Parathyroid adenoma (tissue), 2 donors: ENCODE measurements around the gene CCL26.

Experiments
- H2AFZ ChIP-seq: fragments of 300-600 bp; sonication (generic); one replicate; pipeline ENCODE4 v1.7.0; 2017; ENCODE audit warnings: antibody characterized with exemption, mild to moderate bottlenecking
- H3K27ac ChIP-seq: fragments of 300-600 bp; sonication (generic); one replicate; pipeline ENCODE4 v1.7.0; 2017
- H3K27me3 ChIP-seq: fragments of 300-600 bp; sonication (generic); one replicate; pipeline ENCODE4 v1.7.0; 2017; ENCODE audit warnings: low read length; ENCODE audit not compliant: control insufficient read depth, insufficient read depth
- H3K36me3 ChIP-seq: fragments of 300-600 bp; sonication (generic); one replicate; pipeline ENCODE4 v1.7.0; 2017; ENCODE audit warnings: low read length; ENCODE audit not compliant: control insufficient read depth, insufficient read depth
- H3K4me1 ChIP-seq: fragments of 300-600 bp; sonication (generic); one replicate; pipeline ENCODE4 v1.7.0; 2017; ENCODE audit warnings: control low read depth
- H3K4me2 ChIP-seq: fragments of 300-600 bp; sonication (generic); one replicate; pipeline ENCODE4 v1.7.0; 2017; ENCODE audit warnings: low read length
- H3K4me3 ChIP-seq: fragments of 300-600 bp; sonication (generic); one replicate; pipeline ENCODE4 v1.7.0; 2017; ENCODE audit warnings: low read depth, low read length
- H3K79me2 ChIP-seq: fragments of 300-600 bp; sonication (generic); one replicate; pipeline ENCODE4 v1.7.0; 2017; ENCODE audit warnings: control low read depth
- H3K9ac ChIP-seq: fragments of 300-600 bp; sonication (generic); one replicate; pipeline ENCODE4 v1.7.0; 2017; ENCODE audit warnings: mild to moderate bottlenecking
- H3K9me3 ChIP-seq: fragments of 300-600 bp; sonication (generic); one replicate; pipeline ENCODE4 v1.7.0; 2017; ENCODE audit warnings: low read length; ENCODE audit not compliant: control insufficient read depth
- TF ChIP-seq, protein P1 (sequence below): fragments of 300-600 bp; sonication (generic); IDR thresholded peaks from one replicate; pipeline ENCODE4 v1.7.0; 2017; ENCODE audit warnings: antibody characterized with exemption, mild to moderate bottlenecking
- donor health status: primary hyperparathyroidism.

Gene CCL26

DNA sequence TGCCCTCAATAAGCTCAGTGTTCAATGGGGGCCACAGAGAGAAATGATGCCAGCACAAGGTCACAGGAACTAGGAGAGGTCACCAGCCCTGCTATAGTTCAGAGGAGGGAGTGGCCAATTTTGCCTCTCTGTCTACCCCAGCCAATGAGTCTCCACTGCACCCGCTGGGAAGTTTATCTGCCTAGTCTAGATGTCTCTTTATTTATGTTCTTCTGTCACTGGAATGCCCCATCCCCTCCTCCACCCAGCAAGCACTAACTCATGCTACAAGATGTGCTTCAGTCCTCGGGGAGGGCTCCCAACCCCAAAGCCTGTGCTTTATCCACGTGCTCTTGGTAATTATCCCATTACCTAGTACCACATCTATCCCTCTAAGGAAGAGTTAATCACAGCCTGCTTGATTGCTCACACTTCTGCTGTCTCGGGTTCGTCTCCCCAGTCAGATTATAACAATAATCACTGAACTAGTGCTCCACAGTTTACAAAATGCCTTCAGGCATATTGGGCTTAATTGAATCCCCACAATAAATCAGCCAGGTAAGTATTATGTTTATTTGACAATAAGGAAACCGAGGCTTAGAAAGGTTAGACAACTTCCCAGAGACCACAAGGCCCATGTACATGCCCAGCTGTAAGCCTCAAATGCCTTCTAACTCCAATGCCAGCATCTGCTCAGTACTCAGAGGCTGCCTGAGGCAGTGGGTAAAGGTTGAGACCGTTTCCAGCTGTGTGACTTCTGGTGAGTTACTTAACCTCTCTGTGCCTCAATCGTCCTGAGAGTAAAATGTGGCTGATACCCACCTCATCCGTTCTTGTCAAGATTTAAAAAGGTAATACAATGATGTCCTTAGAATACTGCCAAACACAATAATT is 37.2 kb downstream of the CCL26 start:
- Histone ChIP-seq H3K4me2 (no peak overlapping the region), H3K4me1 (no peaks in the 10 kb centered on the region), H2AFZ (no peak overlapping the region), H3K4me3 (no peak overlapping the region), H3K27ac (no peak overlapping the region), H3K9me3 (no peaks in the 10 kb centered on the region), H3K9ac (no peak overlapping the region), H3K79me2 (no peaks in the 10 kb centered on the region), H3K36me3 (no peaks in the 10 kb centered on the region), H3K27me3 (no peaks in the 10 kb centered on the region)
- TF ChIP-seq, protein P1, sequence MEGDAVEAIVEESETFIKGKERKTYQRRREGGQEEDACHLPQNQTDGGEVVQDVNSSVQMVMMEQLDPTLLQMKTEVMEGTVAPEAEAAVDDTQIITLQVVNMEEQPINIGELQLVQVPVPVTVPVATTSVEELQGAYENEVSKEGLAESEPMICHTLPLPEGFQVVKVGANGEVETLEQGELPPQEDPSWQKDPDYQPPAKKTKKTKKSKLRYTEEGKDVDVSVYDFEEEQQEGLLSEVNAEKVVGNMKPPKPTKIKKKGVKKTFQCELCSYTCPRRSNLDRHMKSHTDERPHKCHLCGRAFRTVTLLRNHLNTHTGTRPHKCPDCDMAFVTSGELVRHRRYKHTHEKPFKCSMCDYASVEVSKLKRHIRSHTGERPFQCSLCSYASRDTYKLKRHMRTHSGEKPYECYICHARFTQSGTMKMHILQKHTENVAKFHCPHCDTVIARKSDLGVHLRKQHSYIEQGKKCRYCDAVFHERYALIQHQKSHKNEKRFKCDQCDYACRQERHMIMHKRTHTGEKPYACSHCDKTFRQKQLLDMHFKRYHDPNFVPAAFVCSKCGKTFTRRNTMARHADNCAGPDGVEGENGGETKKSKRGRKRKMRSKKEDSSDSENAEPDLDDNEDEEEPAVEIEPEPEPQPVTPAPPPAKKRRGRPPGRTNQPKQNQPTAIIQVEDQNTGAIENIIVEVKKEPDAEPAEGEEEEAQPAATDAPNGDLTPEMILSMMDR = no peak

DNA sequence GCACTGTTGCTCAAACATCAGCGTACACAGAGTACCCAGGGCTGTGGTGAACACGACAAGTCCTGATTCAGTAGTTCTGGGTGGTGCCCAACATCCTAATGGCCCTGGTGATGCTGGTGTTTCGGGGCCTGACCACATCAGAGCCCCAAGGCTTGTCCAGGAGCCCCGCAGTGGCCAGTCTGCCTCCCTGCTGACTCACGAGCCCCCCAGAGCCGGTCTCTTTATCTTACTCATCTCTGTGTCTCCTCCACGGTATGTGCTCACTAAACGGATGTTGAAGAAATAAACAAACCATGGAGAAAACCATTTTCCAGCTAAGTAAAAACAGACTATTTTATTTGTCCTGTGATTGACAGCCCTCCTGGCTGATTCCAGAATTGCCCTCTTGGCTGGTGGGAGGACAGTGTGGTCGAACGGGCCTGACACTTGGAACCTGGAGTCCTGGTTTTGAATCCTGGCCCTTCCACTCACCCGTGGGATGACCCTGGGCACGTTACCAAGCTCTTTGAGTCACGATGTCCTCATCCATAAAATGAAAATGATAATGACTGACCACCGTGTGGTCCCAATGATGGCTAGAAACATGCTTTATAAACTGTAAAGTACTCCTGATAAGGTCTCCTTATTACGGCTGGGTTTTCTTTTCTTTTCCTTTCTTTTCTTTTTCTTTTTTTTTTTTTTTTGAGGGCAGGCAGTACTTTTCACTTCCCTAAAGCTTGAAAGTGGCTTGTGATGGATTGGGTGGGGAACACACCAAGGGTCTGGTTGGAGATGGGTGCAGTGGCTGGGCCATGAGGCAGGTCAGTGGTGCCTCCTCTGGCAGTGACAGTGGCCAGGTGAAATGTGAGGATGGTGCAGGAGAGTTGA is 39.0 kb downstream of the CCL26 start:
- H3K4me1 ChIP-seq = peaks cover 4% of the 10 kb centered on the region
- H3K79me2 ChIP-seq = no peaks in the 10 kb centered on the region
- TF ChIP-seq, protein P1 = no peak
- no peak overlapping the region for H3K27ac ChIP-seq
- no peak overlapping the region for H3K4me2 ChIP-seq
- no peak overlapping the region for H2AFZ ChIP-seq
- no peak overlapping the region for H3K4me3 ChIP-seq
- H3K9ac ChIP-seq = no peak overlapping the region
- no peaks in the 10 kb centered on the region for H3K27me3 ChIP-seq
- no peaks in the 10 kb centered on the region for H3K9me3 ChIP-seq
- no peaks in the 10 kb centered on the region for H3K36me3 ChIP-seq

DNA sequence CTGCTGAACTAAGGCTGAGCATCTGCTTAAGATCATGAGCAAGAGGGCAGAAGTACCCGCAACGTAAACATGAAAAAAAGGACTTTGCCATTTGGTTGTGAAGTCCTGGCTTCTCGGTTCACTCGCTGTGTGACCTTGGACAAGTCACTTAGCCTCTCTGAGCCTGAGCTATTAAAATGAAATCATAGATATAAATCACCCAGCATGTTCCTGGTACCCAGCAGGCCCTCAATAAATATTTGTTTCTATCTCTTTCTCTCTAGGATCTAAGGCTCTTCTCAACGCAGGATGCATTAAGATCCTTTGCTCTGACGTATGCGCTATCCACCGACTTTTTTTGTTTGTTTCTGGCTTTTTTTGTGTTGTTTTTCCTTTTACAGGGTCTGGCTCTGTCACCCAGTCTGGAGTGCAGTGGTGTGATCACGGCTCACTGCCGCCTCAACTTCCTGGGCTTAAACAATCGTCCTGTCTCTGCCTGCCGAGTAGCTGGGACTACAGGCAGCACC is 39.9 kb downstream of the CCL26 start:
- H3K27me3 ChIP-seq = no peaks in the 10 kb centered on the region
- no peaks in the 10 kb centered on the region for H3K9me3 ChIP-seq
- H3K9ac ChIP-seq = no peak overlapping the region
- no peaks in the 10 kb centered on the region for H3K79me2 ChIP-seq
- H3K27ac ChIP-seq = no peak overlapping the region
- H2AFZ ChIP-seq = no peak overlapping the region
- no peak overlapping the region for H3K4me3 ChIP-seq
- no peak overlapping the region for H3K4me2 ChIP-seq
- H3K4me1 ChIP-seq = peaks cover 6% of the 10 kb centered on the region
- TF ChIP-seq, protein P1 = no peak
- H3K36me3 ChIP-seq = no peaks in the 10 kb centered on the region

DNA sequence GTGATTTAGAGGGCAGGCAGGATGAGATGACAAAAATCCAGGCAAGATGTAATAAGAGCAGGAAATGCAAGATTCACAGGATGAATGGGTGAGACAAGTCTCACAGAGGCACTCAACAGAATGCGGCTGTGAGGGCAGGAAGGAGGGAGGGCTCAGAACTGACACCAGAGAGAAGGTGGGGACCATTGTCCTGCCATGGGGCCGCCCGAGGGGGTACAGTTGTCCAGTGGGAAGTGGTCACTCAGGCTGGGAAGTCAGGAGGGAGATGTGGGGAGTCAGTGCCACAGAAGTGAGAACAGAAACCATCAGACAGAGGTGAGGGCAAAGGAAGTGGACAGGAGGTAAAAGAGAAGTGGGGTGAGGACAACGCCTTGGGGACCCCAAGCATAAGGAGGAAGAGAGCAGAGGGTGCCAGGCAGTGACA is 42.1 kb downstream of the CCL26 start:
- peaks cover 6% of the 10 kb centered on the region for H3K4me1 ChIP-seq
- TF ChIP-seq, protein P1 = no peak
- H3K36me3 ChIP-seq = no peaks in the 10 kb centered on the region
- no peaks in the 10 kb centered on the region for H3K27me3 ChIP-seq
- no peak overlapping the region for H3K4me3 ChIP-seq
- H3K27ac ChIP-seq = no peak overlapping the region
- H3K4me2 ChIP-seq = no peak overlapping the region
- H3K9ac ChIP-seq = no peak overlapping the region
- no peak overlapping the region for H2AFZ ChIP-seq
- H3K79me2 ChIP-seq = no peaks in the 10 kb centered on the region
- no peaks in the 10 kb centered on the region for H3K9me3 ChIP-seq
